HG02610 (cell line): ENCODE measurements around the gene MRPS22.

Source experiments
- ATAC-seq: cut with Tn5 transposase; IDR thresholded peaks from one replicate; pipeline ENCODE4 v1.9.1; 2021; ENCODE audit warnings: mild to moderate bottlenecking, moderate library complexity; ENCODE audit not compliant: unreplicated experiment

Gene MRPS22

DNA sequence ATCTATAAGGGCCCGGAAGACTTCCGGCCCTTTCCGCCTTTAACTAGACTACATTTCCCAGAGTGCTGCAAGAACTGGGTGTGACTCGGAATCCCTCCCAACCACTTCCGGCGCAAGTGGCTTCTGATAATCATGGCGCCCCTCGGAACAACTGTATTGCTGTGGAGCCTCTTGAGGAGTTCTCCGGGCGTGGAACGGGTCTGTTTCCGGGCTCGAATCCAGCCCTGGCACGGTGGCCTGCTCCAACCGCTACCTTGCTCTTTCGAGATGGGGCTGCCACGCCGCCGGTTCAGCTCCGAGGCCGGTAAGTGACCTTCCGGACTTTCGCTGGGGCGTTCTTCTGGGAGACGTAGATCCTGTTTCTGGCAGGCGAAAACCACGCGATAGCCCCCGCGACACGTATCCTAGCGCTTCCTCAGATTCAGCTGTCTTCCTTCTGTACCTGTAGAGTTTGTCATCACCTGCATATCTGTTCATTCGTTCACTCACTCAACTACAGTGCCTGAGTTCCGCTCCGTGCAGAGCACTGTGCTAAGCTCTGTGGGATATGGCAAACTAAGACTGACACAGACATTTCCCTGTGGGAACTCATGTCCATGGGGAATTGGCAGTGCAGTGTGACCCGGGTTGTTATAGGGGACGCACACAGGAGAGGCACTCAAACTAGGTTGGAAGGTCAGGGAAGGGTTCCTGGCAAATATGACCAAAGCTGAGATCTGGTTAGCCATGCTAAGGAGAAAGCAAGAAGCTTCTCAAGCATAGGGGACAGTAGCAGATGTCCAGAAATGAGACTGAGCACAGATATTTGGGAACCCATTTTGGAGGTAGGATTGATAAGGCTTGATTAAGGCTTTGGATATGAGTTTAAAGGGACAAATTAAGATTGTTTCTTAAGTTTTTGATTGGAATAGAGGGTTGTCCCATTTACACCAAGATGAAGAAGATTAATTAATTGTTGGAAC, at the start of gene MRPS22:
Gene MRPS22, plus strand, starts transcription at position 126 of the 962 bp plus-strand sequence. Its CDS starts 7 bp downstream, at position 133.
- ATAC-seq, result peak; percentile 96

DNA sequence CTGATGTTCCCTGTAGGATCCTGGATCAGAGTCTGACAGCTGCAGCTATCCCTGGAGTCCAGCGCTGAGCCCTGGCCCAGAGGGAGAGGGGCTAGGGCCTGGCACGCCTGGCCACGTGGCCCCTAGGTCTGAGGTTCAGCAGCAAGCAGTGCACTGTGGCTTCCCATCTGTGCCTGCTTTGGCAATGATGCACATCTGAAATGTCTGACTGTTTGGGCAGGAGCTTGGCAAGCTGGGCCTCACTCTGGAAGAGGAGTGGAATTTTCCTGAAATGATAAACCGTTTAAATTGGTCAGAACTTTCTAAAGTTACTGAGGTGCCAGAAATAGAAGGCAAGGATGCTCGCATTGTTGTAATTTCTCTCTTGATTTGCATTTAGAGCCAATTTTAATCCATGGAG, 48.8 kb upstream of the MRPS22 start:
- ATAC-seq, result no peak

DNA sequence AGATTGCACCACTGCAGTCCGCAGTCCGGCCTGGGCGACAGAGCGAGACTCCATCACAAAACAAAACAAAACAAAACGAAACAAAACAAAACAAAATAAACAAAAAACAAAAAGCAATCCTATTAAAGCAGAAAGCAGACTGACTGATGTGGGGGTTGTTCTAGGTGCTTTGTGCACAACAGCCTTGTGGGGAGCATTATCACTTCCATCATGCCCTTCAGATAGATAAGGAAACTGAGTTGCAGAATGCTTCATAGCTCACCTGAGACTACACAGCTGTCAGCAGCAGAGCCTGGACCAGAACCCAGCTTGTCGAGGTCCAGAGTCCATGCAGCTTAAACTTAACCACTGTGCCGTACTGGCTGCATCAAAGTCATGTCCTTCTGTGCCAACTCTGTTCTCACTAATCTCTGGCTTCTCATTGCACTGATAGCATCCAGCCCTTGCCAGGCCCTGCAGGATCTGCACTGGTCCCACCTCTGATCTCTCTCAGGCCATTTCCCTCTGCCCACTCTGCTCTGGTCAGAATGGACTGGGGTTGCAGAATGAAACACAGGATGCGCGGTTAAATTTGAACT, 47.6 kb upstream of the MRPS22 start:
- no peak for ATAC-seq

DNA sequence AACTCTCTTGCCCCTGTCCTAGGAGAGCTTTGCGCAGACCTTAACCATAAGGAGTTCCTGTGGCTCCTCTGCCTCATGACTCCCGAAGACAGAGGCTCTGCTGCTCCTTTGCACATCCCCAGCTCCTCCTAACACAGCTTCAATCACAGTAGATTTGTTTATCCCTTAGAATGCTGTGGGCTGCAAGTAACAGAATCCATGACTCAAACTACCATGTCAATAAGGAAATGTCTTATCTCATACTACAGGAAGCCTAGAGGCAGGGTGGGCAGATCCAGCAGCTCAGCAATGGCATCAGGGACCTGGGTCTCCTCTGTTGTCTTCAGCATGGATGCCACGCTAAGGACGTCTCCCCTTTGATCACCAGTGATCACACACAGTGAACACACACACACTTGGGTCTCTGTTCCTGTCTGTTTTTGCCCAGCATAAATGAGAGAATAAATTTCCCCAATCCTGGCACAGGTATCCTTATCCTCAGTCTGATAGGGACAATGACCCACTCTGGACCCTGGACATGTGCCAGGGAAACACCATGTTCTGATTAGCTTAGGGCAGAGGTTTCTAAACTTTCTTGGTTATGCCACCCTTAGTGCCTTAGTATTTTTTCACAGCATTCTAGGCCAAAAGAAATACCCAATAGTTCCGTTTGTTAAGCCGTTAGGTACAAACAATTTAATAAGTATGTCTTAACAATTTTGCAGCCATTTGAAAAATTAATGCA, 46.1 kb upstream of the MRPS22 start:
- ATAC-seq, result no peak

DNA sequence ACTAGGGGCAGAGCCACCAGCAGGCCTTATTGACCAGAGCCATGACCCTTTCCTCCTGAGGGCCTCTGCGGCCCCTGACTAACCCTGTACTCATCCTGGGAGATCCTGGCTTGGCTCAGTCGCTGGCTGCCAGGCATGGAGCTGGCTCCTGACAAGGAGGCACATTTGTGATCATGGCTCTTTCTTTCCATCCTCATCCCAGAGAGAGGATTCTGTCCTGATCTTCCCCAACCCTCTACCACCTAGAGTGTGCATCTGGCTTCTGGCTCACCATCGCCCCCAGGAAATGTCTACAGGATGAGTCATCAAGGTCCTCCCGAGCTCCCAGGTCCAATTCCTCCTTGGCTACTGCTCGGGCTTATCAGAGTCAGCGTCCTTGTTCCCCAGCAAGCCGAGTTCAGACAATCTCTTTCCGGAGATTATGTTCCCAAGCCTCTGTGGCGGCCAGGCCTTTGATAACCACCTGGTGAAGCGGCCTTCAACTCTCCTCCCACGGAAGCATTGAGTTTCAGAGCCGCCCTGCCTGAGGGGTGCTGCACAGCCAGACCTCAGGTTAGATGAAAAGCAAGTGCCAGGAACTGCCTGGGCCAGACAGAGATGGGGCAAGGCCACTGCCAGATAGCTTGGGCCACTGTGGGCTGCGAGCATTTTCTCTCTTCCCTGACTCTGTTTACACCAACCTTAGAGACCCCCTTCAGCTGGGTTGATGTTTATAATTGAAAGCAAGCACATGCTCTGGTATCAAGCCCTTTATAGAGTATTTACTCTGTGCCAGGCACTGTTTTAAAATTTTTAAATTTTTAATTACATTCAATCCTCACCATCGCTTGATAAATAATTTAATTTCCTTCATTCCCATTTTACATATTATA, 44.3 kb upstream of the MRPS22 start:
- ATAC-seq, result no peak

DNA sequence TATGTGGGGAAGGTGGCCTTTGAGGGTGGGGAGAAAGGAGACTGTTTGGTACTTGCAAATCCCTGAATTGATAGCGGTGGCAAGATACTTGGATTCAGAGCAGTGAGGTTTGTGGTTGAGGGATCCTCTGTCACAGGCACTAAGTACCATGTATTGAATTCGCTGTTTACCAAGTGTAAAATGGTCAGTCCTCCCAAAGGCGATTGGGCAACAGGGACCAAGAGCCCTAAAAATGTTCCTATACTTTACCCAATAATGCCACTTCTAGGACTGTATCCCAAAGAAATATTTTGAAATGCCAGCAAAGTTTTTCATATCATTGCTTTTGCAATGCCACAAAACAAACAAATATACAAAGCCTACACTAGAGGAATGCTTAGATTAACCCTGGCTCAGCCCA, 43.4 kb upstream of the MRPS22 start:
- no peak for ATAC-seq

DNA sequence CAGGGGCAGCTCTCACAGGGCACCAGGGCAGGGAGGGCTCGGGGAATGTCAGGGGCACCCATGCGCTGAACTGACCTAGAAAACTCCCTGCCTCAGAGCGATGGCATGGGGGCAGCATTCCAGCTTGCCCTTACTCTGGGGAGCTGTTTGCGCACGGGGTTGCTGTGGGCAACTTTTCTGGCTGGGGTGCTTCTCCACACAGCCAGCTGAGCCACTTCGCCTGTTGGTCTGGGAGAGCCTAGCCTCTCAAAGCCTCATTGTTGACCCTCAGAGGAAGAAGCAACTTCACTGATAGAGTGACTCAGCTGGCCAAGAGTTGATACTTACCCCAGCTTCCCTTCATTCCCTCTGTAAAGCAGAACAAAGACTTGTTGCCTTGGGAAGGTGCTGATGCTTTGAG, 42.6 kb upstream of the MRPS22 start:
- ATAC-seq, result no peak

DNA sequence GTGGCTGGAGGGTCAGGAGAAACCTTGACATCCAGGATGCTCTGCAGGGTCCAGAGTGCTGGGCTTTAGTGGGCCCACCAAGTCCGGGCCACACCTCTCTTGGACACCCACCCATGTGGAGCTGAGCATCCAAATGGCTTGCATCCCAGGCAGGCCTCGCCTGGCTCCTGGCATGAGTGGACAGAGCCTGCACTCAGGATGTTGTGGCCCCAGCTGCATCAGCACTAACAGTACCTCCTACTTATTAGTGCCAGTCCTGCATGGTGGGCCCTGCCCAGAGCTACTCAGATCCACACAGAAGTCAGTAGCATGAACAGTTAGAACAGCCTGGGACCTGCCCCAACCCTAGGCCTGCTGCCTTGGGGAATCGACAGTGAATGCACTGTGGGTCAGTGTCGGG, 42.2 kb upstream of the MRPS22 start:
- no peak for ATAC-seq

DNA sequence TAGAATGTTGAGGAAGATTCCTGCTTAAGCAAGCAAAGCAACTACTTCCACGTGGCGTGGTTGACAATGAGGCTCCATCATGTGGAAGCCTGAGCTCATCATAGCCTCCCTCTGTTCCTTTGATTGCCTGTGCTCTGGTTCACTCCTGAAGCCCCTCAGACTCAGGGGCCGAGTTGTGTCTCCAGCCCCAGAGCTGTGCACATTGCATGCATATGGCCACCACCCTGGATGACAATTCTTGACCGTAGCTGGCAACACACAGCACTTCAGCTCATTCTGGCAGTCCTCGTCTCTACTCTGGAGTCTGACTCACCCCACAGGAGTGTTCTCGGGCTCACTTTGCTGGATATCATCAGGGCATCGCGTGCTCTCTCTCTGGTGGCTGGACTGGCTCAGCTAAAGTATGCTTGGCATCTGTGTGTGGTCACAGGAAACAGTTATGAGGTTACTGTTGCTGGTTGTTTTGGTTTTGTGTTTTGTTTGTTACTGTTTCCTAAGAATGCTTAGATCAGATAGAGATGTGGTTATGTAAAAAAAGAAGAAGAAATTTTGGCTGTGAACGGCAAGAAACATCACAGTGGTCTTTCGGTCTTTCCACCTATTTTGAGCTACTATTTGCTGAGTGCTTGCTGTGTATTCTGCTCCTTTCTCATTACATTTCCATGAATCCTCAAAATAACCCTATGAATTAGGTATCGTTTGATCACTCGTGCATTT, 41.6 kb upstream of the MRPS22 start:
- no peak for ATAC-seq

DNA sequence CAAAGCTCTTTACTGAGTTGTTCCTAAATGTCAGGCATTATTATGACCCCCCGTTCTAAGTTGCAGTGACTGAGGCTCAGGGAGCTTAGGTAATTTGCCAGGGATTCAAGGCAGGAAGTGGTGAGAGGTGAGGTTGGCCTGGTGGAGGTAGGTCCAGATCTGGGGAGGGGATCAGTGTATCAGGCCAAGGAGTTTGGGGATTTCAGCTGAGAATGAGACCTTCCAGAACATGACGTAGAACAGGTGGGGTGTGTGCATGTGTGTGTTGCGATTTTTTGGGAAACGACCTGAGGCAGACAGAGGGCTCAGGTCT, 41.1 kb upstream of the MRPS22 start:
- ATAC-seq, result no peak

DNA sequence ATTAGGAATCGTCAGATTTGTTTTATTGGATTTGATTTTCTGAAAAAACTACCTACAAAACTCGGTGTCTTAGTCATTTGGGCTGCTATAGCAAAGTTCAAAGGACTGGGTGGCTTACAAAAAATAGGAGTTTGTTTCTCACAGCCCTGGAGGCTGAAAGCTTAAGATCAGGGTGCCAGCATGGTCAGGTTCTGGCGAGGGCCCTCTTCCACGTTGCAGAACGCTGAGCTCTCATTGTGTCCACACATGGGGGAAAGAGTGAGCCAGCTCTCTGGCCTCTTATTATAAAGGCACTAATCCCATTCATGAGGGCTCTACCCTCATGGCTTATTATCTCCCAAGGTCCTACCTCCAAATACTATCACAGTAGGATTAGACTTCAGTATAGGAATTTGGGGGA, 40.6 kb upstream of the MRPS22 start:
- ATAC-seq, result no peak

DNA sequence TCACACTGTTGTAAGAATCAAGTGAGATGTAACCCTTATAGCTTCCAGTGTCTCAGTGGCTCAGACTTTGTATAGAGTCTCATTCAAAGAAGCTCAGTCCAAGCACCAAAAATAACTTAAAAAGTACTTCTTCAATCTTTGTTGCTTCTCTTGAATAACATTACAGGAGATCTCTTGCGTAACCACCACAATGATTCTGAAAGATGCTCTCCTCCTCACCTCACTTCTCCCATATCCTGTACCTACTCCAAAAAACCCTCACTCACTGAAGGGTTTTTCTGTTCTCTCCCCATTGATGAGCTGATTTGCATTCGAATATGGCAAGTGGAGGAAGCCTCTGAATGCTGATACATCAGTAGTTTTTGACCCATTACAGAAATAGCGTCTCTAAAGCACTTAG, 39.4 kb upstream of the MRPS22 start:
- ATAC-seq, result no peak

DNA sequence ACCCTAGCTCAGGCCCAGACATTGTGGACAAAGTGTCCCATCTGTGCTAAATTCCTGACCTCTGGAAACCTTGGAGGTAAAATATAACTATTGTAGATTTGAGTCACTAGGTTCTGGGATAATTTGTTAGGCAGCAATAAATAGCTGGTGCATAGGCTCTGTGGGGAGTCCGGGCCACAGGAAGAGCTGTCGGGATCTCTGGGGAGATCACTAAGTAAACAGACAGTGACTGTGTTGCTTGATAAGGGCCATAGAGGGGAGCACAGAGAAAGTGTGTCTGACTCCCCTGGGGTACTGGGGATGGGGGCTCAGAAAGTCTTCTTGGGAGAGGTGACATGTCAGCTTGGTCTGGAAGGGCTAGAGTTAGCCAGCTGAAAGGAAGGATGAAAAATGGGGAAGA, 37.7 kb upstream of the MRPS22 start:
- ATAC-seq, result no peak

DNA sequence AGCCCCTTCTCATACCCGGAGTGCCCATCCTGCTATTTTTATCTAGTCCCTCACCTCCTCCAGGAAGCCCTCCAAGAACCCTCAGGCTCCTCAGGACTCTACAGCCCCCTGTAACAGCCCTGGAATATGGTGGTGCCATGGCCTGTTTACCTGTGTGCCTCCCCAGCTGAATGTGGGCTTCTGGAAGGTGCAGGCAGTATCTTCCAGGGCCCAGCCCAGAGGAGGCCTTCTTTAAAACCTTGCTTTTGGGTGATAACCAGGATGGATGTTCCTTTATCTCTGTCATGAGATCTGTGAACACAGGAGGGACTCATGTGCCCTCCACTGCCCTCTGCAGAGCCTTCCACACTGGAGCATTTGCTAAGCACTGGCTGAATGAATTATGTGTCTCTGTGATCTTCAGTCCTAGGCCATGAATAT, 36.7 kb upstream of the MRPS22 start:
- no peak for ATAC-seq

DNA sequence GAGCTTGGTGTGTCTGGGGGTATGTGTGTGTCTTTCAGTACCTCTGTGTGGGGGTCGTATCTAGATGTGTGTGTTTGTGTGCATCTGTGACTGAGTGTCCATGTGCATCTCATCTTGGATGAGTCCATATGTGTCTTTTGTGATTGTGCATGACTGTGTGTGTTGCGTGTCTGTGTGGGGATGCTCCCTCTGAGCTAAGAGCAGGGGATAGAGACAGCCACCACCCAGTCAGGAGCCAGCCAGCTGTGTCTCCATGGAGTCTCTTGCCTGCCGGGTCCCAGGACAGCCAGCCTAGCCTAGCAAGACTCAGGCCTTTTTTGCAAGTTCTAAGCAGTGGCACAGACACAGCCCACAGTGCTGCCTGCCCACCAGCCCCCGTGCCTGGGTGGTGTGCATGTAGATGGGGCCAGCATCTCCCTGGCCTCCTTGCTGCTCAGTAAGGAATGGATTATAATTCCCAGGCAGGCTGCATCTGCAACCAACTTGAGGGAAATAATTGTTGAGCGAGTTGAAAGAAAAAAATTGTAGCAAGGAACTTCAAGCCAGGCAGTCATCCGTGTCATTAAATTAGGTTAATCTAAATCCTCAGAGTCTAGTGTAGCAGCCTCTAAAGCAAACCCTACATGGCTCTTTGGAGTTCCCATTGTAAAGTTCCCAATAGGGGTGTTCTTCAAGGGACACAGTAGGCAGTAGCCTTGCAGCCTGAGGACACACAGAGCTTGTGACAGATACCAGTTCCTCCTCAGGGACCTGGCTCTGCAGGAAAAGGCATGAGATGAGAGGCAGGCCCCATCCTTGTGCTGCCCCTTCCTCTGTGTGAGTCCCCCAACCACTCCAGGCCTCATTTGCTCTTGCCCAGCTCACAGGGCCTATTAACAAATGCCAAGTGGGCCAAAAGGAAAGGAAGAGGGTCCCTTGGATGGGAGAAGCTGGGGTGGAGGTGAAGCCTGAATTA, 35.9 kb upstream of the MRPS22 start:
- no peak for ATAC-seq

DNA sequence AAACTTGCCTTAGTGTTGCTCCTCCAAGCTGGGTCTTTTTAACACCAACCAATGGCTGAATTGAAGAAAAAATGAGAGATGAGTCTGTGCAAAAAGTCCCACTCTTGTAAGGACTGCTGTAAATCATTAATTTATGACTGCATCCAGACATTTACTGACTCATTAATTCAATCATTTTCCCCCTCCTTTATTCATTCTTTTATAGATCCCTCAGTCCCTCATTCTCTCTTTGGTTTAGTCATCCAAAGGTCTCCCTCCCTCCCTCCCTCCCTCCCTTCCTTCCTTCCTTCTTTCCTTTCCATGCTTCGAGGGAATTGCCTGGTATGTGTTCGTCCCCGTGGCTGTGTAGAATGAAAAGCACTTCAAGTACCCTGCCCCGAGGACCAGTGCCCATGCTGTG, 35.3 kb upstream of the MRPS22 start:
- no peak for ATAC-seq

DNA sequence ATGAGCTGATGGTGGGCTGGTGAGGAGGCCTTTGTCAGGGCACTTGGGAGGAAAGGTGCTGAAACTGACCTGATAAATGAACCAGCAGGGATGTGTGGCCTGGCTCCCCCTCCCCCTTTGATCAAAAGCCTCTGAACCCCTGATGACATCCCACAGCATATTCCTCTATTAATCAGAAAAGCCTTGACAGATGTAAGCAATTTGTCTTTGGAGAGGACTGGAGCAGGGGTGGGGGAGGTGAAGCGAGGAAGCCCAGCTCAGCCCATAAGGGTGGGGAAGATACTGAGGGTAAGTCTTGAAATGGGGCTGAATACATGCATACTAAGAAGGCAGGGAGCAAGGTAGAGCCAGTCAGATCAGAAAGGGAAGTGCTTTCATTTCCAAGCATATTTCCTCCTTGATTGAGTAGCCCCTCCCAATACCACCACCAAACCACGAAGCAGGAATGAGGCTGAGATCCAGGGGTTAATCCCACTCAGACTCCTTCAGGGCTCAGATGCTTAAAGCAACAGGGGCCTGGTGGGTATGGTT, 34.7 kb upstream of the MRPS22 start:
- ATAC-seq, result no peak

DNA sequence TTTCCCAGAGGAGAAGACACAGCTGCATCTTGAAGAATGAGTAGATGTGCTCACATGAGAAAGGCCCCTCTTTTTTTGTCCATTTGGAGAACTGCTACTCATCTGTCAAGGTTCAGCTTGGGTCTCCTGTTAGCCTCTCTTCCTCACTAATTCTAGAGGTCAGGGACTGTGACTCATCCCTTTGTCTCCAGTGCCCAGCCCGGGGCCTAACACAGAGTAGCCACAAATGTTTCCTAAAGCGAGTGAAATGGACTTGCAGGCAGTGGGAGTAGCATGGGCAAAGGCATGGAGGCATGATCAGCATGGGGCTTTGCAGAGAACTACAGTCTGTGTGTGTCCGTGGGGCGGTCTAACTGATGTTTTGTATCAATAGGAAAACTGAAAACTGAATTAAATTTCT, 33.9 kb upstream of the MRPS22 start:
- no peak for ATAC-seq

DNA sequence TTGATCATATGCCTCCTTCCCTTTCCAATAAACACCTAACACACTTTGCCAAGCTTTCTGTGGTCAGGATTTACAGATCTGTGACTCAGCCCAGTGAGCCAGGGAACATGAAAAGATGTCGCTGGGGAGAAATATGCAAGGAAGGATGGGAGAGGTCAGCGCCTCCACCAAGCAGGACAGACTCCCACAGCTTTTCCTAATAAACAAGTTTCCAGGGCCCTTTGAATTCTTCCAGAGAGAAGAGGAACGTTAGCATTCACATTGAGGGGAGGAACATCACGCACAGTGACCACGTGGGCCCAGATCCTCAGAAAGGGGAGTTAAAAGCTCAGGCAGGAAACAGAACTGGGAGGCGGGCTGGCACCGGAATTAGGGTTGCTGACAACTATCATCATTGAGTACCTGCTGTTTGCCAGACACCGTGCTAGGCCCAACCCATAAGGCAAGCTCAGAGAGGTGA, 33.3 kb upstream of the MRPS22 start:
- no peak for ATAC-seq
